Measurements from ENCODE around the gene UQCR10. TPM values are rescaled to one million over a fixed set of nuclear protein-coding genes. Genes with fewer than 3 reads are reported as not detected.

UQCR10 gene
- total and polyA plus RNA-seq, 9 of the 15 experiments (the other 6 are each of a cell fraction or from before 2014, with no cell fraction given), result 128 to 903 (median 163) TPM

DNA sequence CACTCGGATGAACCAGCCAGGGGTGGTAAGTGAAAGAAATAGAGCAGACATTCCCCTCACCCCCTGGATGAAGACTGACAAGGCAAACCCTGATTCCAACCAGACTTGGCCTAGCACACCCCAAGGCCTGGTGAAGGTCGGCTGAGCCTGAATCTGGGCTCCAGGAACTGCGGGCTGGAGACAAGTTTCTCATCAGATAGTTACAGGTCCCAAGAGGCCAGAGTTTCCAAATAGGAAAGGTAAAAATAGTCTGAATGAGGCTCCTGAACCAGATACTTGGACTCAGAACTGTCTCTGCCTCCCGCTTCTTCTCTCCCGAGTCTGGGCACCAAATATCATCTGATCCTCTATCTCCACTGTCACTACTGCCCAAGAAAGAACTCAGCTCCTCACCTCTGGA is 8.2 kb upstream of the UQCR10 start:
- CTCF ChIA-PET (ENCODE audit: low intra/inter-chr PET ratio), result interaction anchor here (0.6 kb wide), 1 partner anchor 125 kb away, joined by 3 read pairs; no protein-coding TSS in a partner anchor
- Histone ChIP-seq H4K20me1 (replicated peaks; ENCODE audit: control insufficient read depth, insufficient read depth, low read length) (no peaks in the 10 kb centered on the region), H3K9me1 (ENCODE audit: control insufficient read depth, insufficient read depth, low read length) (no peaks in the 10 kb centered on the region), H3K9ac (ENCODE audit: insufficient read depth in 1 of 2, low read depth in 2 of 2, low read length in 2 of 2) (peak overlapping the region in 1 of 2 experiments; percentile 45; a peak in 1 of 4 replicates), H3K79me2 (ENCODE audit: control insufficient read depth, insufficient read depth, low read length) (no peaks in the 10 kb centered on the region), H3K27ac (ENCODE audit: extremely low read depth, low read depth, low read length) (no peak overlapping the region), H2AFZ (ENCODE audit: low read depth, low read length) (no peak overlapping the region), H3K27me3 (ENCODE audit: control insufficient read depth in 2 of 2, insufficient read depth in 2 of 2, low read length in 2 of 2) (no peaks in the 10 kb centered on the region), H3K4me3 (no peak overlapping the region), H3K9me3 (replicated peaks; ENCODE audit: control insufficient read depth, insufficient read depth, low read depth, low read length) (no peaks in the 10 kb centered on the region), H3K4me1 (replicated peaks in 1 of 2; ENCODE audit: control insufficient read depth in 2 of 2, insufficient read depth in 2 of 2, low read length in 2 of 2) (no peaks in the 10 kb centered on the region; a peak in 1 of 5 replicates), H3K4me2 (ENCODE audit: insufficient read depth, low read length) (no peak overlapping the region), H3K36me3 (ENCODE audit: control insufficient read depth, insufficient read depth, low read length) (no peaks in the 10 kb centered on the region)
- FAIRE-seq, result no peak
- intact Hi-C loops (cut with micrococcal nuclease) (no loop called here), in situ Hi-C loops (cut with MboI) (no loop called here)
- WGBS (ENCODE audit: insufficient coverage, low coverage, missing lambda C conversion rate), result 49% methylated on average over 5 of the region's 5 CpGs
- ATAC-seq, result no peak
- POLR2A ChIA-PET, result no interaction called here
- DNase-seq (ENCODE audit: extremely low read depth in 1 of 4, low spot score in 3 of 4), result no peak
- TF ChIP-seq POLR3A (IDR thresholded peaks at IDR 0.05; ENCODE audit: borderline replicate concordance, extremely low read depth, insufficient read depth, insufficient read length) (no peak), MED1 (CRISPR knock-in tag; IDR thresholded peaks at IDR 0.05; ENCODE audit: borderline replicate concordance) (no peak), DIDO1 (tag; IDR thresholded peaks at IDR 0.05; ENCODE audit: low read depth) (no peak), HCFC1 (IDR thresholded peaks at IDR 0.05; ENCODE audit: low read depth, low read length) (no peak), ZNF184 (CRISPR knock-in tag; IDR thresholded peaks at IDR 0.05) (no peak), ETV1 (tag; conservative IDR thresholded peaks at IDR 0.05; ENCODE audit: low read depth) (no peak), ZNF324 (CRISPR knock-in tag; IDR thresholded peaks at IDR 0.05) (no peak), PURB (CRISPR knock-in tag; IDR thresholded peaks at IDR 0.05; ENCODE audit: low read depth) (no peak), GABPA (tag; conservative IDR thresholded peaks at IDR 0.05; ENCODE audit: low read depth) (no peak)
- TF ChIP-seq, protein P1, sequence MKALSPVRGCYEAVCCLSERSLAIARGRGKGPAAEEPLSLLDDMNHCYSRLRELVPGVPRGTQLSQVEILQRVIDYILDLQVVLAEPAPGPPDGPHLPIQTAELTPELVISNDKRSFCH (CRISPR knock-in tag; IDR thresholded peaks at IDR 0.05), result no peak
- TF ChIP-seq, protein P1 (tag; IDR thresholded peaks at IDR 0.05), result no peak
- no TSS peak for BruUV-seq (replicated peaks)
